ENCODE data around the gene MXD4. TPM values are rescaled to one million over a fixed set of nuclear protein-coding genes. Genes with fewer than 3 reads are reported as not detected.

Gene MXD4
- total RNA-seq, 1 experiment from 2014 or later: 22.0 TPM

DNA sequence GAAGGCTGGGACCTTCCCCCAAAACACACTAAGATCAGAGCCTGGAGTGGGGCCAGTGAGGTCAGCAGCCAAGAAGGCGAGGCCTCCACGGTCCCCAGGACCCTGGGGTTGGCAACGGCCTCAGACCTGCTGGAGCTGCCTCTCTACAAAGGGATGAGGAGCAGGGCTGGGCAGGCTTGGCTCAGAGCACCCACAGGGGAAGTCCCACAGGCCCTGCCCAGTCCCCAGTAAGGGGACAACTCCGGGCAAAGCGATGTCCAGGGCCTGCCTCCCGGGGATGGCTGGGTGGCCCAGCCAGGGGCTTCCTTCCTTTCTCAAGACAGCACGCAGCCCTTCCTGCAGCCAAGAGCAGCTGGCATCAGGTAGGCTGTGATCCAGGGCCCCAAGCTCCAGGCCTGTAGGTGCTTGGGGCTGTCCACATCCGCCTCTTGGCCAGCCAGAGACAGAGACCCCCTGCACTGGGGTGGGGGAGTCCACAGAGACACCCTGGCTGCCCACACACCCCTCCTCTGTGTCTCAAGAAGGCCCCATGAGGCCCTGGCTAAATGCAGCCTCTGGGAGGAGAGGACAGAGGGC lies 5.7 kb downstream of the MXD4 start:
- Histone ChIP-seq H3K9me2 (ENCODE audit: insufficient read depth) (no peaks in the 10 kb centered on the region), H3K9ac (ENCODE audit: low read length) (no peak overlapping the region), H3K4me1 (ENCODE audit: control insufficient read depth in 1 of 2, insufficient read depth in 2 of 2, low read length in 2 of 2) (peaks cover 5 to 8% of the 10 kb centered on the region in 2 experiments; a peak in 2 of 4 replicates), H3K4me3 (replicated peaks in 1 of 2; ENCODE audit: low read depth in 1 of 2, low read length in 2 of 2) (no peak overlapping the region), H4K20me1 (ENCODE audit: insufficient read depth) (no peaks in the 10 kb centered on the region), H3K27ac (ENCODE audit: low read depth, low read length) (no peak overlapping the region), H3K36me3 (ENCODE audit: control insufficient read depth in 1 of 2, insufficient read depth in 2 of 2, low read length in 2 of 2) (no peaks in the 10 kb centered on the region), H2AFZ (ENCODE audit: low read depth, low read length, poor library complexity, severe bottlenecking) (no peak overlapping the region), H3K4me2 (ENCODE audit: low read length) (no peak overlapping the region), H3K79me2 (ENCODE audit: insufficient read depth, low read length) (no peaks in the 10 kb centered on the region), H3K27me3 (ENCODE audit: insufficient read depth, low read length) (no peaks in the 10 kb centered on the region), H3K9me3 (ENCODE audit: control insufficient read depth in 1 of 2, insufficient read depth in 1 of 2, low read depth in 1 of 2, low read length in 2 of 2) (no peaks in the 10 kb centered on the region)
- no peak for TF ChIP-seq ZFX (IDR thresholded peaks at IDR 0.05)
- TF ChIP-seq, protein P1, sequence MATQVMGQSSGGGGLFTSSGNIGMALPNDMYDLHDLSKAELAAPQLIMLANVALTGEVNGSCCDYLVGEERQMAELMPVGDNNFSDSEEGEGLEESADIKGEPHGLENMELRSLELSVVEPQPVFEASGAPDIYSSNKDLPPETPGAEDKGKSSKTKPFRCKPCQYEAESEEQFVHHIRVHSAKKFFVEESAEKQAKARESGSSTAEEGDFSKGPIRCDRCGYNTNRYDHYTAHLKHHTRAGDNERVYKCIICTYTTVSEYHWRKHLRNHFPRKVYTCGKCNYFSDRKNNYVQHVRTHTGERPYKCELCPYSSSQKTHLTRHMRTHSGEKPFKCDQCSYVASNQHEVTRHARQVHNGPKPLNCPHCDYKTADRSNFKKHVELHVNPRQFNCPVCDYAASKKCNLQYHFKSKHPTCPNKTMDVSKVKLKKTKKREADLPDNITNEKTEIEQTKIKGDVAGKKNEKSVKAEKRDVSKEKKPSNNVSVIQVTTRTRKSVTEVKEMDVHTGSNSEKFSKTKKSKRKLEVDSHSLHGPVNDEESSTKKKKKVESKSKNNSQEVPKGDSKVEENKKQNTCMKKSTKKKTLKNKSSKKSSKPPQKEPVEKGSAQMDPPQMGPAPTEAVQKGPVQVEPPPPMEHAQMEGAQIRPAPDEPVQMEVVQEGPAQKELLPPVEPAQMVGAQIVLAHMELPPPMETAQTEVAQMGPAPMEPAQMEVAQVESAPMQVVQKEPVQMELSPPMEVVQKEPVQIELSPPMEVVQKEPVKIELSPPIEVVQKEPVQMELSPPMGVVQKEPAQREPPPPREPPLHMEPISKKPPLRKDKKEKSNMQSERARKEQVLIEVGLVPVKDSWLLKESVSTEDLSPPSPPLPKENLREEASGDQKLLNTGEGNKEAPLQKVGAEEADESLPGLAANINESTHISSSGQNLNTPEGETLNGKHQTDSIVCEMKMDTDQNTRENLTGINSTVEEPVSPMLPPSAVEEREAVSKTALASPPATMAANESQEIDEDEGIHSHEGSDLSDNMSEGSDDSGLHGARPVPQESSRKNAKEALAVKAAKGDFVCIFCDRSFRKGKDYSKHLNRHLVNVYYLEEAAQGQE (IDR thresholded peaks at IDR 0.05; ENCODE audit: low read depth): no peak
- TF ChIP-seq, protein P2, sequence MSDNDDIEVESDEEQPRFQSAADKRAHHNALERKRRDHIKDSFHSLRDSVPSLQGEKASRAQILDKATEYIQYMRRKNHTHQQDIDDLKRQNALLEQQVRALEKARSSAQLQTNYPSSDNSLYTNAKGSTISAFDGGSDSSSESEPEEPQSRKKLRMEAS (IDR thresholded peaks at IDR 0.05): no peak
- no peak for TF ChIP-seq JUND (IDR thresholded peaks at IDR 0.05)
- no peak for TF ChIP-seq EZH2 (IDR thresholded peaks at IDR 0.05)
- no peak for TF ChIP-seq YY1 (IDR thresholded peaks at IDR 0.05; ENCODE audit: extremely low read depth, insufficient replicate concordance, low read depth, low read length)
- no peak for TF ChIP-seq SP1 (IDR thresholded peaks at IDR 0.05; ENCODE audit: low read depth)
- TF ChIP-seq POLR2A (IDR thresholded peaks at IDR 0.05; ENCODE audit: borderline replicate concordance, extremely low read depth, insufficient read depth, insufficient read length): no peak
- no peak for TF ChIP-seq SIN3A (IDR thresholded peaks at IDR 0.05; ENCODE audit: low read depth)
- TF ChIP-seq, protein P3, sequence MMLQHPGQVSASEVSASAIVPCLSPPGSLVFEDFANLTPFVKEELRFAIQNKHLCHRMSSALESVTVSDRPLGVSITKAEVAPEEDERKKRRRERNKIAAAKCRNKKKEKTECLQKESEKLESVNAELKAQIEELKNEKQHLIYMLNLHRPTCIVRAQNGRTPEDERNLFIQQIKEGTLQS (IDR thresholded peaks at IDR 0.05): no peak
- TF ChIP-seq ELF1 (IDR thresholded peaks at IDR 0.05; ENCODE audit: borderline replicate concordance, low read depth): no peak
- no peak for TF ChIP-seq RAD21 (IDR thresholded peaks at IDR 0.05; ENCODE audit: low read depth)
- DNase-seq (ENCODE audit: low read depth, low spot score) (no peak), ATAC-seq (no peak)
- ChIA-PET POLR2A (no interaction called here), RAD21 (ENCODE audit: low non-redundant PET in 1 of 2, low total read pairs in 2 of 2, uncharacterized antibody in 2 of 2, unreplicated experiment in 2 of 2) (no interaction called here), CTCF (no interaction called here)
- intact Hi-C loops (cut with micrococcal nuclease): no loop called here
- no TSS peak for BruUV-seq (replicated peaks)
